PC-9 (cell line): Measurements from ENCODE around the gene ACER1.

ENCODE experiments used
- EZH2 ChIP-seq: fragments of 200-600 bp; sonication (generic); IDR thresholded peaks from 2 replicates; pipeline ENCODE4 v1.8.0; 2017; ENCODE audit warnings: antibody characterized with exemption, low read depth
- TF ChIP-seq, protein P1 (sequence below): fragments of 200-600 bp; sonication (generic); conservative IDR thresholded peaks from 2 replicates; pipeline ENCODE4 v1.6.1; 2017; ENCODE audit warnings: mixed run types, antibody characterized with exemption, mild to moderate bottlenecking, moderate library complexity

DNA sequence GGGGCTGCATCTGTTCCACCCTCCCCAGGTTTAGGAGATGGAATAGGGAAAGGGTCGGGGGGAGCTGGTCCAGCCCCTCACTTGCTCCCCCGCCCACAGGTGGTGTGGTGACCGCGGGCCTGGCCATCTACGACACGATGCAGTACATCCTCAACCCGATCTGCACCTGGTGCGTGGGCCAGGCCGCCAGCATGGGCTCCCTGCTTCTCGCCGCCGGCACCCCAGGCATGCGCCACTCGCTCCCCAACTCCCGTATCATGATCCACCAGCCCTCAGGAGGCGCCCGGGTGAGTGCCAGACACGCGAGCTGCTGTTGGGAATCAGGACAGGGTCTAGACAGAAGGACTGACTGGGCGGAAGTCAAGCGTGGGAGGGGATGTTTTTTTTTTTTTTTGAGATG lies 30.9 kb upstream of the ACER1 start:
- TF ChIP-seq, protein P1, sequence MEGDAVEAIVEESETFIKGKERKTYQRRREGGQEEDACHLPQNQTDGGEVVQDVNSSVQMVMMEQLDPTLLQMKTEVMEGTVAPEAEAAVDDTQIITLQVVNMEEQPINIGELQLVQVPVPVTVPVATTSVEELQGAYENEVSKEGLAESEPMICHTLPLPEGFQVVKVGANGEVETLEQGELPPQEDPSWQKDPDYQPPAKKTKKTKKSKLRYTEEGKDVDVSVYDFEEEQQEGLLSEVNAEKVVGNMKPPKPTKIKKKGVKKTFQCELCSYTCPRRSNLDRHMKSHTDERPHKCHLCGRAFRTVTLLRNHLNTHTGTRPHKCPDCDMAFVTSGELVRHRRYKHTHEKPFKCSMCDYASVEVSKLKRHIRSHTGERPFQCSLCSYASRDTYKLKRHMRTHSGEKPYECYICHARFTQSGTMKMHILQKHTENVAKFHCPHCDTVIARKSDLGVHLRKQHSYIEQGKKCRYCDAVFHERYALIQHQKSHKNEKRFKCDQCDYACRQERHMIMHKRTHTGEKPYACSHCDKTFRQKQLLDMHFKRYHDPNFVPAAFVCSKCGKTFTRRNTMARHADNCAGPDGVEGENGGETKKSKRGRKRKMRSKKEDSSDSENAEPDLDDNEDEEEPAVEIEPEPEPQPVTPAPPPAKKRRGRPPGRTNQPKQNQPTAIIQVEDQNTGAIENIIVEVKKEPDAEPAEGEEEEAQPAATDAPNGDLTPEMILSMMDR: no peak
- TF ChIP-seq EZH2: no peak
